Dermis blood vessel endothelial cell (primary cell): ENCODE data around the gene SKAP1. TPM values are rescaled to one million over a fixed set of nuclear protein-coding genes. Genes with fewer than 3 reads are reported as not detected.
"Not testable (repeated sequence)": the region's sequence is repeated elsewhere in the genome, so short reads cannot be mapped to it uniquely, and the experiment has no call there.

Source experiments
- DNase-seq: peaks from one replicate; pipeline ENCODE4 v3.0.0; 2010
- total RNA-seq: library from RNA; depleted of rRNA; stranded (reverse); fragments of >200 nt; gene quantifications from 2 replicates; pipeline ENCODE4 v1.2.3, GENCODE V29; 2014

SKAP1 gene
- total RNA-seq, 1 donor from 2014 or later = 0.17 TPM

DNA sequence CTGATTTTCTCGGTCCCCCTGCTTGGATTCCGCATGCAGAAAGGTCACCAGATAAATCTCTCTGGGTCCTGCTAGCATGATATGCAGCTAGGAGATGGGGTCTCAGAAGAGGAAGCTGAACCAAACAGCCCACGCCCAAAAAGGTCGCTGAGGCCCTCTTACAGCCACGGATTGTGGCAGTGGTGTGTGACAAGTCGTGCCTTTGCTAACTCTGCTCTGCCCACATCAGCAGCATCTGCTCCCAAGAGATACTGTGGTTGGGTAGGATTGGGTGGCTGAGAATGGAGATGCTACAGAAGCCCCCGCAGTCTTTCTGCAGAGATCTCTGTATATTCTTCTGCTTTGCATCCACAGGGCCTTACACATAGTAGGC is 15.2 kb upstream of the SKAP1 start:
- DNase-seq = no peak

DNA sequence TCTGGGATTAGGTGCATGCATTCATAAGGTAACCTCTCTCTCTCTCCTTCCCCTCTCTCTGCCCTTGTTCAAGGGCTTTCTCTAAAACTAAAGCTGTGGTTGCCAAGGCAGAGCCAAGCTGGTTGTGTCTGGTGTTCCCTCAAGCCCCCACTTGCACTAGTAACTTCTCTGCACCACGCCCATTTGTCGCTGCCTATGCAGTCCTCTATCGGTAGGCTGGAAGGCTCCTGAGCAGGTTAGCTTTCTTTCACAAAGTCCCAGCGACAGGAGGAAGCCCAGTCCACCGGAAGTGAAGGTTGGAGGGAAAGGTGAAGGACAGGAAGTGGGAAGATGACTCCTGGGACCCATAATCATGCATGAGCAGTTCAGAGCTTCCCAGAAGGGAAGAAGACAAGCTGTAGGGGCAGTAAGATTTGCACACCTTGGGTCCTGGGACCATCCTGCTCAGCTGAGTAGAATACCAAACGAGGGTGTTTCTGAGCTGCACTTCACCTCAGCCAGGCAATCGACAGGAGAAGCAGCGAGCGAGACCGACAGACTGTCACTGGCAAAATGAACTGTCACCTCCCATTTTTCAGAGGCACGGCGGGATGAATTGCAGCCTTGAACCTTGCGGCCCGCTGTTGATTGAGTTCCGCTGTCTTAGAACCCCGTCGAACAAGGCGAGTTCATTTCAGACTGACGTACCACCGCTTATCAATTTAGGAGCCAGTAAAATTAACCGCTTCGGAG is 14.7 kb upstream of the SKAP1 start:
- DNase-seq = no peak

DNA sequence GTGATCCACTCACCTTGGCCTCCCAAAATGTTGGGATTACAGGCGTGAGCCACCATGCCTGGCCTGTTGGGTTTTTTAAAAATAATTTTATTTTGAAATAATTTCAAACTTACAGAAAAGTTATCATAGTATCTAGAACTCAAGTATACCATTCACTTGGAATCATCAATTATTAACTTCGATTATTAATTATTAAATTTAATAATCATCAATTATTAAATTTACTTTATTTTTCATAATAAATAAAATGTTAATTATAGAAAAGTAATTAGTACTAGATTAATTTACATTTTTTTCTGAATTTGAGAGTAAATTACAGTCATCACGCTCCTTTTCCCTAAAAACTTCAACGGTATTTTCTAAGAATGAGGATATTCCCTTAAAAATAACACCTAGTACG is 13.7 kb upstream of the SKAP1 start:
- no peak for DNase-seq

DNA sequence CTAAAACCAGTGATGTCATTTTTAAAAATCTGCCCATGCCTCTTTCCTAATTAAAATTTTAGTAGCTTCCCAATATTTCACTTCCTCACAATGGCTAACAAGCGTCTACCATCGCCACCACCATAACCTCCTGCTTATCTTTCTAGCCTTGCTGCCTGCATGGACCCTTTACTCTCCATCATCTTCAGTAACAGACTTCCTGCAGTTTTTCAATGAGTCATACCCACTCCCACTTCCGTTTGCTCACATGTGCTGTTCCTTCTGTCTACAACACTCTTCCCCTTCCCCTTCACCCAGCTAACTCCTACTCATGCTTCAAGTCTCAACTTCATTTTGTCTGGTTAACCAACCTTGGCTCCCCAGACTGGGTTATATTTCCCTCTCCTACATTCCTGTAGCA is 12.8 kb upstream of the SKAP1 start:
- DNase-seq = no peak

DNA sequence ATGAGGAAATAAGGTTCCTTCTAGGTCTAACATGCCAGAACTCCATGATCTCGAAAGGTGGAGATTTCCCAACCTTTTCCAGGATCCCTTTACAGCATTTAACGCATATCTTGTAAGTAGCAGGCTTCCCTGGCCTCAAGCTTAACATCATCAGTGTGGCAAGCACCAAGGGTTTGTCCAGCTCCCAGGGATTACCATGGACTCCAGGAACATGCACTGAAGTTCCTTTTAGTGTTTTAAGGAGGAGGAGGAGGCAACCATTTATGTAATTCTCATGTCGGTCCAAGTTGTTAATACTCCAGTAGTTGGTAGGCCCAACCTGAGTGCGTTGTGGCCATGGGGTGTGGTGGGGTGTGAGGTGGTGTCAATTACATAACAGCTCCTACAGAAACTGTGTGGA is 11.8 kb upstream of the SKAP1 start:
- DNase-seq = no peak

DNA sequence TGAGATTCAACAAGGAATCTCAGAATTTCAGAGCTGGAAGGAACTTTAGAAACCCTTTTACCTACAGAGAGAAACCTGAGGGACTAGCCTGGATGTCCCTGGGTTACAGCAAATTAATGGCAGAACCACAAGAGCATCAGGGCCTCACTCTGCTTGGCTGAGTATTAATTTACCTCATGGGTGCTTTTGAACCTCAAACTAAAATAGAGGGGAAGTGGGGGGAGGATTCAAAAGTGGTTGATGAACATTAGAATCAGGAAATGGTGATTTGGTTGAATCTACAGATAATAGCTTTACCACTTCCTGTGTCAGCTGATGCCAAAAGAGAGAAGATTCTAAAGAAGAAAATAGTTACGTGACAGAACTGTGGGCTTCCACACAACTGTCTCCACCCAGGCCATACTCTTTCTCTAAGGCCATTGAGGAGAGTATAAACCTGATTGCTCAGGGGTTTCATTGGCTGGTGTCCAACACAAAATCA is 11.3 kb upstream of the SKAP1 start:
- no peak for DNase-seq

DNA sequence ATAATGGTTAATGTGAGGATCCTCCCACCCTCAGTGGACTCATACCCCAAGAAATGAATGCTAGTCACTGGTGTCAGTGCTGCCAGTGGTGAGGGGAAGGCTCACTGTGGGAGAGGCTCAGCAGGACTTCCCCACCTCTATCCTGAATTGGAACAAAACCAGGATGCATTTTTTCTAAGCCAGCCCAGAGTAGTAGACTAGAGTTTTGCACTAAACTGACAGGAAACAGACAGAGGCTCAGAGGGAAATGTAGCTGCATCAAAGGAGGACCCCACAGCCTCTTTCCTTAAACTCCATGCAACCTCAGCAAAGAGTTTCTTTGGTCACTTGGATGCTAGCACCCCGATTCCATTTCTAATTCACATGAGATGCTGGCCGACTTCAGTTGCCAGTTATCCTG is 10.7 kb upstream of the SKAP1 start:
- peak; percentile 21 for DNase-seq

DNA sequence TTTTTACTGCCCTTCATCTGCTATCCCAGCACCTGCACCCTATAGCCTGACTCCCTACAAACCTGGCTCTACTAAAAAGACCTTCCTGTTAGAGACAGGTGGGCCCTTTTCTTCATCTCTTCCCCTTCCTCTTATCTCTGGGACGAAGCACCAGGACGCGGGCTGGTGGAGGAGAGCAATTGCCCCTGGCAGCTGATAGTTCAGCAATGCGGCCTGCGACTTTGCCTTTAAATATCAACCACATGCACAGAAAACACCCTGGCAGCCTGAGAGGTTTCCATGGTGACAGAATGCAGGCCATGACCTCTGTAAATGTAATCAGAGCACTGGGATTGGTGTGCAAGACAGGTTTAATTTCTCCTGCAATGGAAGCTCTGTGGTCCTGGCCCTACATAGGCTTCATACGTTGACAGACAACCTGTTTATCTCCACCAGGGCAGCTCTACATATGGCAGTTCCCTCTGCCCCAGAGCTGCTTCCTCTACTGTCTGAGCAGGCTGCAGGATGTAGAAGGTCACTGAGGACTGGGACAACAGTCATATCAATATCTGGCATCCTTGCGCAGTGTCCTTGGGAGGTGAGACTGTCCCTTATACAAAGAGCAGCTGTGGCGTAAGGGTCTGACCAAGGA is 10.0 kb upstream of the SKAP1 start:
- no peak for DNase-seq

DNA sequence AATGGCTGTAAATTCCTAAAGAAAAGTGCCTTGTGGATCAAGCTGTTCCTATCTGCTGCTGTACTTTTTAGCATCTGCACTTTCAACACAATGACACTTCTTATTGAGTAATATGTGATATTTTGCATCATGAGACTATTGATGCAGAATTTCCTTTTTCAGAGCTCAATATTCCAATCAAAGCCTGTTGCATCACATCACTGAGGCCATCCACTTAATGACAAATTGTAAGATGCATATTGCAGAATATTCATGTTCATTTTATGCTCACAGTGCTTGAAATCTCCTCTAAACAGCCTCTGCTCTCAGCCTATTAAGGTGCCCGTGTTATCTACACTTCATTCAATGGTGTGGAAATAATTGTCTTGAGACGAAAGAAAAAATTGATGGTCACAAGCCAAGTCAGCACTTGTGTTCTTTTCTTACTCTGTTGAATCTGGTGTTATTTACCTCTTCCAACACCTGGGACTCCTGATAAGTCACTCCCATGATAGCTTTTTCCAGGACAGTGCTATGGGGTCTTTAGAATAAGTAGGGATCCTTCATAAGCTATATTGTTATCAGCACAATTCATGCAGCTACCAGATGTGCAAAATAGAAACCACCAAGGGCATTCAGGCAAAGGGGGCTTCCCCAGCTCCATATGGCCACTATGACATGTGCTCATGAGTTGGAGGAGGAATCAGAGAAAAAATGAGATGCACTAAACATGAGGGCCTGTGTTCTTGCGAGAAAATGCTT is 9.3 kb upstream of the SKAP1 start:
- no peak for DNase-seq

DNA sequence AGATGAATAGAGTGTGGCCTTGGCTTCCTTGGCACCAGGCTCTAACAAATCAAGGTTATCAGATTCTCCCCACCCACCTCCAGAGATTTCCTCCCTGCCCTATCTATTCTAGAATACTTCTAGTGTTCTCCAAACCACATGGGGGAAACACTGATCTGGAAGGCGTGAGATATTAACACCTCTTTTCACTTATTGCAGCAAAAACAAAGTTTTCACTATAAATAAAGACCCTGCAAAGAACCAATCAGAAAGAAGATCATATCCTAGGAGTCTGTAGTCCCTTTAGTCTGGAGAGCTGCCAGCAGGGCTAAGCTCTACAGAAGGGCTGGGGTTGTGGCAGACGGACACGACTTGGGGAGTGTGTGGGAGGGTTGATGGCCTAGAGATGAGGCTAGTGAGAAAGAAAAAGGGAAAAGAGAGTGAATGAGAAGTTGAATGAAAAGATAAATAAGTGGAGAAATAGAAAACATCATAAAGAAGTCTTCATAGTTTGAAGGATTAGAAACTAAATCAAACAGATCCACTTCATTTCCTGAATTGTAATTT is 8.6 kb upstream of the SKAP1 start:
- DNase-seq = no peak

DNA sequence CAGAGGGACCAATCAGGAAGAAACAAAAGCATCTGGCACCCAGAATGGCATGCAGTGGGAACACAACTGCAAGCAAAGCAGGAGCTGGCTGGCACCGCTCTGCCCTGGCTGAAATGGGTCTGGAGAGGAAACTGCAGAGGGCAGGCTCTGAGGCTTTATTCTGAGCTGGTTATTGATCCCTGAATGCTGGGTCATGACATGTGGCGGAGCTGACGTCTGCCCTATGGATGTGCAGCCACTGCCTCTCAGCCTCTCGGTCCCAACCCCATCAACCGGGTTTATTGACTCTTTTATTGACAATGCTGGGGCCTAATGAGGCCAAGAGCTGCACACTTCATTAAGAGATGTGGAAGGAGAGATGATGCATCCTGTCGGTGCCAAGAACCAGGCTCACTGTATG is 3.9 kb upstream of the SKAP1 start:
- DNase-seq = no peak

DNA sequence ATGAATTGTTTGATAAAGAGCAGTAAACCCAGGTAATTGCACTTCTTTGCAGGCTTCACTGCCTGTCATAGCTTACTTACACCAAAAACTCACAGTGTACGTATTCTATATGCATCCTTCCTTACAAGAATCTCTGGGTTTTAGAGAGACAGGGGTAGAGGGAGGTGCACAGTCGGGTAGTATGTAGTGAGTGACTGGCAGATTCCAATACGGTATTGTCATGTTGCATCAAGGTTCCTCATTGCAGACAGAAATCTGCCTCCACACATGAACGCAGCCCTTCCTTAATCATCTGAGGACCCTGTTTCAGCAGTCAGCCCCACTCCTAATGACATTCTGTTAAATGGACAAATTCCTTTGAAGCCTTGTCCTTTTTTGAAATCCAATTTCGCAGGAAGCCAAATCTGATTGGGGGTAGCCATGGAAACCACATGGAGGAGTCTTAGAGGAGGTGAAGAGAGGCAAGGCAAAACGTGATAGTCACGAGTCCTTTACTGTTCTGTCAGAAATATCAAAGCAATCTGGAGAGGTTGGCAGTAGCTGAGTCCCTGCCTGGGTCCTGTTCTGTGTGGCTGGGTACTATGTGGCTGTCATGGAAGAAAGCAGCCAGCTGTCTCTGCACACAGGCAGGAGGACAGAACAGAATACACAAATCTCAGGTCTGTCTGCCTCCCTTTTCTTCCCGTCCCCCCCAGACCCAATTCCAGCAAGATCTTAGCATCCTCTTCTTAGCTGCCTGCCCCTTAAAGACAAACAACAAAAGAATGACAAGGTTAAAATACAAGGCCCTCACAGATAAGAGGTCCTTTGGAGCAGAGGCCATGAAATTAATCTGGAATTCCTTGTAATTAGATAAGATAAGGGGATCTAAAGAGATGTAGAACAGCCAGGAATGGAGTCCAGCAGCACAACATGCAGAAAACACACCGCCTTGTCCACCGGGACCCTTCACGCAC is 3.1 kb upstream of the SKAP1 start:
- DNase-seq = no peak

DNA sequence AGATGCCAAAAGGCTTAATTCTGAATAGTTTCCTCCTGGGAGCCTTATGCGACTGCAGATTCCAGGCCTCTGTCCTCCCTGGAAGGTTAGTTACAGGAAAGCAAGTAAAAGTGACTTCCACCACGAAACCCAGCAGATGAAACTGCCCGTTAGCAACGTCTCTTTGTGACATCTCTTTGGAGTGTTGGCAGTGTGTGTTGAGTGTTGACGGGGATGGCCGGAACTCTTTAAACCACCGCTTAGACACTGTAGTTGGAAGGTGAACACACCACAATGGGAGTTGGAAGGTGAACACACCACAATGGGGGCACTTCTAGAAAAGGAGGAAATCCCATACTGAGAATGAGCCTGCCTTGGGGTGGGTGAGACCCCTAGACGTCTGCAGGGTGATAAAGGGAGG is 858 bp downstream of the SKAP1 start:
- no peak for DNase-seq

DNA sequence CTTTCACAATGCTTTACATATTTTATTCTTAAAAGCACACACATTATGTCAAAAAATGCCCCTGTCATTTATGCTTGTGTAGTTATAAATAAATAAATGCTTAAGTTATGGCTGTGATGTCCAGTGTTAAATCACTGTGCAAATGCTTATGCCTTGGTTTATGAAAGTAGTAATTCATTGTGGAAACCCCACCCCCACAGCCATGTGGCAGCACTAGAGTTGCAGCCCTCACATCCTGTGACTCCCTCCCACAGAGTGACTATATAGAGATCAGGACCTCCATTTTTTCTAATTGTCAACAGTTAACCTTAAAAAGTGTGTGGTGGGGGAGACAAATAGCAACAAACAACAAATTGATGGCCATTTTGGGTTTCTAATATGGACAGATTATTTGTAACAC is 2.4 kb downstream of the SKAP1 start:
- no peak for DNase-seq

DNA sequence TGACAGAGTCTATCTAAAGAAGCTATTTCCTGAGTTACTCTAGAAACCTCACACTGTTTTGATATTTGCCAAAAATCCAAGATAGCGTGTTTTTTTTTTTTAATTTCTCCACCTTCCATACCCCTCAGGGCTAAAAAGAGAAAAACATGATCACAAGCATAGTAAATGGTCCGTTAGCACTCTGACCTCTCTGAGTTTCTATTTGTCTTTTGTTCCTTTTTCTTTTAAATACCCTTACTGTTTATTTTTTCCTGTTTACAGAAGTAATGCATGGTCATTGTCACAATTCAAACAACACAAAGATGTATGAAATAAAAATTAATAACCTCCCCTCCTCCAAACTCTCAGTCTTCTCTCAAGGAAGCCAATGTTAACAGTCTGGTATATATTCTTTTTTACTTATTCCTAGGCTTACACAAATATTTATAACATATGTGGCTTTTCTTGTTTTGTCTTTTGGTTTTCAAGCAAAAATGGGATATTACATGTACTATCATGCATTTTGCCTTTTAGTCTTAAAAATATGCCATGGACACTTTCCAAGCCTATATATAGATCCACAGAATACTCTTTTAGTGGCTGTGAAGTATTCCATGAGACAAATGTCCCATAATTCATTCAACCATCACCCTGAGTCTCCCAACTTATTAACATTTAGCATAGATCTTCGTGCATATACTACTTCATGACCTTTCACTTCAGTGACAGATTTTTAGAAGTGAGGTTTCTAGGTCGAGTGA is 3.1 kb downstream of the SKAP1 start:
- no peak for DNase-seq

DNA sequence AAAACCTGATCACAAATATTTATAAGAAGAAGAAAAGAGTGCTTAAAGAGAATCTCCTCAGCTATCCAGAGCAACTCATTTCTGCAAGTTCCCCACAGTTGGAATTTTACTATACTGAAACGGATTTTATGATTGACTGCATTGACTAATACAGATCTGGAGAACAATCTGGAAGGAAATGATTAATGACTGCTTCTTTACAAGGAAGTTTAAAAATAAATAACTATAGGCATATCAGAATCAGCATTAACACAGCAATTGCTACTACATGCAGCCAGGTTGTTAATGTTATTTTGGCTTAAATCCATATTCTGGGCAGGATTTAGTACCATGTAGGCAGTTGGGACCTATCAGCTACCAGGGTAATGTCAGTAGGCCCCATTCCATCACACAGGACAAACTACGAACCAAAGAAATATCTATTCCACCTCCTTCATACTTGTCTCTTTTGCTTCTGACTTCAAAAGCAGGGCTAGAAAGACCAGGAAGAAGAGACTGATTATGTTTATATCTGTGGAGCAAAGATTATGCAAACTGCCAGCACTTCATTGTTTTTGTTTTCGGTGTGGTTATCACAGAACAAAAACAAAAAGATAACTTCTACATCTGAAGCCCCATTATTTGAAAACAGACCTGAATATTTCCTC is 3.9 kb downstream of the SKAP1 start:
- DNase-seq = peak; percentile 54

DNA sequence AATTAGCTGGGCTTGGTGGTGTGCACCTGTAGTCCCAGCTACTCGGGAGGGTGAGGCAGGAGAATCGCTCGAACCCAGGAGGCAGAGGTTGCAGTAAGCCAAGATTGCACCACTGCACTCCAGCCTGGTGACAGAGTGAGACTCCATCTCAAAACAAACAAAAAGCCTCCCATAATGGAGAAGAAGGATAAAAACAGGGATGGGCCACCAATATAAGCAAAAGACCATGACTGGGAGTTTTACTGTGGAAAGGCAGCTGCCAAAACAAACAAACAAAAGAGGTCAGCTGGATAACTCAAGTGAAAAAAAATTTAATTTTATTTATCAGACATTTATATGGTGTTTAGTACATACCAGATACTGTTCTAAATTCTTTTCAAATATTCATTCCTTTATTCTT is 8.0 kb downstream of the SKAP1 start:
- DNase-seq = not testable (repeated sequence)

DNA sequence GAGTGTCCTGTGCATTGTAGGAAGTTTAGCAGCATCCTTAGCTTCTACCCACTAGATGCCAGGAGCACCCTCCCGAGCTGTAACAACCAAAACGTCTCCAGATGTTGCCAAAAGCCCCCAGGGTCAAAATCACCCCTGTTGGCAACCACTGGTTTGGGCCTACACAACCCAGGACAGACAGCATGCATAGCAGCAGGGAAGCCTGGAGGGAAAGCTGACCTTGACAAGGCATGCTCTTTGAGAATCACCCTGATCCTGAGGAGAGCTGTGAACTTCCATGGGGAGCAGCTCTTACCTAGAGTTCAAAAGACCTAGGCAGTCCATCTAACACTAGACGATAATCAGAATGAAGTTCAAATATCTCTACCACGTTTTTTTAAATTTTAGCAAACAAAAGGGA is 9.2 kb downstream of the SKAP1 start:
- no peak for DNase-seq

DNA sequence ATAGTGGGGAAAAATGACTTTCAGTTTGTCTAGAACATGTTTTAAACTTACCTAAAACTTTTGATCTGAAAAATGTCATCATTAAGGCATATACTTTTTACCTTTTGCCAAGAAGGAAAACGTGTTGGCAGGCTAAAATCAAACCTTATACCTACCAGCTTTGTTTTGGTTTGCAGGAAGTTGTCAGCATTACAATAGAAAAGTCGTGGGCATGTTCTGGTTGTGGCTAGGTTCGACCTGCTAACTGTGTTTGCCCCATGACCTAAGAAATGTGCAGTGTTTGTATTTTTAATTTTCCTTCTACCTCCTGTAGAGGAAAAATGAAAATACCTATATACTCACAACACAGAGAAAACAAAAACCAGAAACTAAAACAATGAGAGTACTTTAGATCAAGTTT is 13.0 kb downstream of the SKAP1 start:
- no peak for DNase-seq

DNA sequence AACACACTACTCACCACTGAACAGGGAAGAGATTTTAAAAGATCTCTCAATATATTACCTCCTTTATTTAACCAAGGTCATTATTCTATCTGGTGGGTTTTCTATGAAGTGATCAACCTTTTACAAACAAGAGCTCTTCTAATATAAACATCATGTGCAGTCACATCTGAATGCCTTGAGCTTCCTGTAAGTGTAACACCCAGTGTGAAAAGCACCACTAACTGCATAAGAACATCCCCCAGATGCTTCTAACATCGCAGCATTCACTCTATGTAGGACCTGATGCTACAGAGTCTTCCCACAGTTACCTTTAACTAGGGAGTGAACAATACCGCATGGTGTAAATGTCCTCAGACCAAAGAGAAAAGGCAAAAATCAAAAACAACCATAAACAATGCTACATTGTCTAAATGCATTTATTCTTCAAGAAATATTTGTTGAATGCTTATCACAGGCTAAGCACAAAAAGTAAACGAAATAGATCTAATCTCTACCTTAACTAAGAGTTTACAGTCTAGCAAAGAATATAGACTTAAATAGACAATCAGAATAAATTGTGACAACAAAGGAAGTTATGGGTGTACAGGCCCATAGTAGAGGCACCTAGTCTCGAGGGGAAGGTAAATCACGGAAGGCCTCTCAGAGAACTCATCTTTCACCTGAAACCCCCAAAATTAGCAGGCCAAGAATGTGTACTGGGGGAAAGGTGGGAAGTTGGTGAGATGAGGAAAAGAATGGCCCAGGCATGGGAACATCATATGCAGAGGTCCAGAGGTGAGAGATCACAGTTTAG is 16.2 kb downstream of the SKAP1 start:
- no peak for DNase-seq
